GM19035 (cell line): ENCODE results near the gene CDYL2.

ENCODE experiments used
- ATAC-seq: cut with Tn5 transposase; IDR thresholded peaks from one replicate; pipeline ENCODE4 v1.9.1; 2021; ENCODE audit not compliant: unreplicated experiment

Gene CDYL2

DNA sequence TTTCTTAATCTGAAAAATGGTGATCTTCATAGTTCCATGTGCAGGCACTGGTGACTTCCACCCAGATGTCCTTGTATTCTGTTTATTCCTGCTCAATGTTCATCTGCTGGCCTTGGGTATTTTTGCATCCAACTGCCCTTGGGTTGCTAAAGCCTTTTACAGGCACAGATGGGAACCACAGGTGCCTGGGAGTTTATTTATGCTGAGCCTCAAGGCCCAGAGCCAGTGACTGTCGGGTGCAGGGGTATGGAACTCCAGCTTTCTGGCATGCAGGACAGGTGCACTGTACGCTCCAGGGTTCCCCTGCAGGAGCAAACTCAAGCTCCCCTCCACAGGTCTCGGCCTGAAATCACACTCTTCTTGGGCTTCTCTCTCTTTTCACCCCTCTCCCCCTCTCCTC is 241.3 kb downstream of the CDYL2 start:
- no peak for ATAC-seq

DNA sequence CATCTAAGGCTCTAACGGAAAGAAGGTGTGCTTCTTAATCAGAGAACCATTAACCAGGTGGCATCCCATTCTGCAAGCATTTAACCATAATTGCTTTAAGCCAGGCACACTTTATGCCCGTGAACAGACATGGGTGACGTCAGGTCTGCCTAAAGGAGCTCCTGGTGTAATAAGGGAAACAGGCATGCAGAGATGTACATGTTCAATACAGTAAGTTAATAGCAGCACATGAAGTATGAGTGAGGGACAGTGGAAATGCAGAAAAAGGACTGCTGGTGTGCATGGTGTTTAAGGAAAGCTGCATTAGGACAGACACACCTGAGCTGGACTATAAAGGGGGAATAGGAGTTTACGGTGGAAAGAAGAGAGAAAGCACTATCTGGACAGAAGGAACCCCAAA is 245.0 kb downstream of the CDYL2 start:
- ATAC-seq, result no peak

- ATAC-seq, result no peak
Observed at GRCh38 chr16:80557037-80557436, 247.4 kb downstream of the CDYL2 start.

GRCh38 chr16:80556481-80556880 is 247.9 kb downstream of the CDYL2 start:
- no peak for ATAC-seq

GRCh38 chr16:80554033-80554432 is 250.4 kb downstream of the CDYL2 start:
- ATAC-seq, result no peak

DNA sequence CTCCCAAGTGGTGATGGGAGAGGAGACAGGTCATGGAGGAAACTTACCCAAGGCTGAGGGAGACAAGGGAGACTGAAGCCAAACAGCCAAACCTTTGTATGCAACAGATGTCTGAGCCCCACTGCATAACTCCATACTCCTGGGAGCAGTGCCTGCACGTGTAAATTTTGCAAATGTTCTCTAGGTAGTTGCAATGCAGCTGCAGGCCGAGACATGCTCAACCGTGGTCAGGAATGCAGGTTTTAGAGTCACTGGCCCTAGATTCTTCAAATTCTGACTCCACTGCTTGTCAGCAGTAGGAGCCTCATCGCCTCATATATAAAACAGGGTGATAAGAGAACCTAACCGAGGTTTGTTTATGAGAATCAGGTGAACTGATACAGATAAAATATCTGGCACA is 252.1 kb downstream of the CDYL2 start:
- no peak for ATAC-seq
